ENCODE data around the gene ZBTB21. TPM values are rescaled to one million over a fixed set of nuclear protein-coding genes. Genes with fewer than 3 reads are reported as not detected.
A peak's percentile ranks its signal among the peaks of the same experiment; 100 is the strongest.

Gene ZBTB21
- total and polyA plus RNA-seq, 2 of the 4 experiments (the other 2 are of a cell fraction): 6.8 to 12.0 TPM

GRCh38 chr21:42038393-42038792 is 28.2 kb upstream of the ZBTB21 start:
- H3K56ac ChIP-seq (ENCODE audit: extremely low read depth, insufficient read depth, low read length): no peak overlapping the region; the same call in 1 of the 2 replicates
- no peak for ATAC-seq (ENCODE audit: low read depth)
- H3K4me1 ChIP-seq (ENCODE audit: control insufficient read depth, insufficient read depth, low read length): peaks cover 26% of the 10 kb centered on the region
- H3K18ac ChIP-seq (ENCODE audit: low read depth, low read length): peak overlapping the region; percentile 33
- H3K4me2 ChIP-seq (ENCODE audit: low read depth, low read length): no peak overlapping the region
- dilution Hi-C loops (cut with HindIII; ENCODE audit: low sequenced_read_pairs, unreplicated experiment) (no loop called here), intact Hi-C loops (cut with micrococcal nuclease) (loop anchor here (2.0 kb wide), 1 partner anchor 14 kb away; no protein-coding TSS in a partner anchor), in situ Hi-C loops (cut with MboI; ENCODE audit: low sequenced_read_pairs) (no loop called here)
- peak overlapping the region; percentile 100 for H3K4ac ChIP-seq (ENCODE audit: low read depth, low read length)
- no peak for TF ChIP-seq POLR2A (IDR thresholded peaks at IDR 0.05; ENCODE audit: low read depth, low read length)
- TF ChIP-seq ELK1 (IDR thresholded peaks at IDR 0.05; ENCODE audit: borderline replicate concordance, low read depth, low read length): no peak
- no peak for TF ChIP-seq RAD21 (IDR thresholded peaks at IDR 0.05; ENCODE audit: low read length)
- TF ChIP-seq CEBPB (IDR thresholded peaks at IDR 0.05; ENCODE audit: low read depth, low read length): no peak
- no peak for TF ChIP-seq USF2 (IDR thresholded peaks at IDR 0.05; ENCODE audit: low read depth, low read length)
- TF ChIP-seq MAFK (IDR thresholded peaks at IDR 0.05; ENCODE audit: low read depth, low read length): no peak
- TF ChIP-seq RFX5 (IDR thresholded peaks at IDR 0.05; ENCODE audit: low read depth, low read length): no peak
- H3K9me3 ChIP-seq (ENCODE audit: control insufficient read depth, insufficient read depth, low read length): no peaks in the 10 kb centered on the region; the same call in 1 of the 2 replicates
- H3K4me3 ChIP-seq (ENCODE audit: insufficient read depth, low read depth, low read length): no peak overlapping the region
- ChIA-PET POLR2A (ENCODE audit: unreplicated experiment) (no interaction called here), CTCF (interaction anchor here (1.3 kb wide), 1 partner anchor 33 kb away, joined by 3 read pairs; no protein-coding TSS in a partner anchor)
- no peak overlapping the region for H3K9ac ChIP-seq (ENCODE audit: low read depth, low read length)
- no peak overlapping the region for H2AK9ac ChIP-seq (replicated peaks; ENCODE audit: low read depth, low read length, poor library complexity)
- H3K23ac ChIP-seq (ENCODE audit: low read depth, low read length): 0 out of 2 replicates have a peak overlapping the region, but pooled peaks have one; percentile 10
- peak overlapping the region; percentile 96; the same call in 1 of the 2 replicates for H3K27ac ChIP-seq (ENCODE audit: insufficient read depth, low read length)
- 75% methylated on average over 4 of the region's 10 CpGs; no CpG with 5 or more reads in 1 of the 2 experiments for WGBS, 2 experiments (ENCODE audit: extremely low coverage in 2 of 2, insufficient read length in 1 of 2)
- BruUV-seq (replicated peaks): no TSS peak
- peak overlapping the region; percentile 53 for H4K5ac ChIP-seq (ENCODE audit: low read depth, low read length)
- no peaks in the 10 kb centered on the region for H3K36me3 ChIP-seq (ENCODE audit: control insufficient read depth, insufficient read depth, low read length)
- peaks cover 0 to 3% of the 10 kb centered on the region in 2 experiments; a peak in 1 of 4 replicates for H3K79me1 ChIP-seq (ENCODE audit: low read depth in 1 of 2, low read length in 2 of 2)
- peak overlapping the region; percentile 98; the same call in 2 of the 3 replicates for H2BK15ac ChIP-seq (ENCODE audit: low read depth, low read length)
- peaks cover 17% of the 10 kb centered on the region for H3K9me1 ChIP-seq (ENCODE audit: insufficient read depth, low read length)
- peak overlapping the region; percentile 100 for H2BK120ac ChIP-seq (ENCODE audit: low read depth, low read length)
- peak overlapping the region; percentile 100 for H2BK20ac ChIP-seq (ENCODE audit: low read depth, low read length)
- DNase-seq: no peak
- no peaks in the 10 kb centered on the region for H4K20me1 ChIP-seq (ENCODE audit: insufficient read depth, low read length)
- no peaks in the 10 kb centered on the region for H3K27me3 ChIP-seq (ENCODE audit: control insufficient read depth, insufficient read depth, low read length)
- peak overlapping the region; percentile 97 to 99; a peak in 3 of 4 replicates for H4K8ac ChIP-seq (ENCODE audit: low read depth in 2 of 2, low read length in 2 of 2)
- peak overlapping the region; percentile 100 for H4K91ac ChIP-seq (ENCODE audit: insufficient read depth, low read depth, low read length)
- peak overlapping the region; percentile 98 for H2AK5ac ChIP-seq (ENCODE audit: low read depth, low read length)
- peak overlapping the region; percentile 99 for H2BK5ac ChIP-seq (ENCODE audit: low read depth, low read length, poor library complexity, severe bottlenecking)
- no peak overlapping the region for H2AFZ ChIP-seq (replicated peaks; ENCODE audit: low read length, poor library complexity)
- H3K14ac ChIP-seq (replicated peaks; ENCODE audit: low read depth, low read length): peak overlapping the region; percentile 99
